Upper lobe of left lung (tissue), 6 donors: ENCODE data around the gene ADGRE1. TPM values are rescaled to one million over a fixed set of nuclear protein-coding genes. Genes with fewer than 3 reads are reported as not detected.

ENCODE experiments used
- ATAC-seq, 2 donors: fragments of 200-7000 bp; cut with Tn5 transposase; one replicate each; pipeline ENCODE4 v1.9.1; 2022; ENCODE audit warnings: mild to moderate bottlenecking in 2 of 2, moderate library complexity in 2 of 2; ENCODE audit not compliant: low FRiP score in 2 of 2
- DNase-seq, 2 donors: peaks; one replicate each; pipeline ENCODE4 v3.0.0-alpha.2; 2019 to 2020
- H3K27ac ChIP-seq, 4 donors: fragments of 200-600 bp; sonication (generic); one replicate each; pipeline ENCODE4 v1.5.1; 2016 to 2019
- H3K27me3 ChIP-seq, 4 donors: fragments of 200-600 bp; sonication (generic); one replicate each; pipeline ENCODE4 v1.5.1; 2017 to 2019
- H3K36me3 ChIP-seq, 4 donors: fragments of 200-600 bp; sonication (generic); one replicate each; pipeline ENCODE4 v1.5.1; 2016 to 2019
- H3K4me1 ChIP-seq, 4 donors: fragments of 200-600 bp; sonication (generic); one replicate each; pipeline ENCODE4 v1.5.1; 2018 to 2019
- H3K4me3 ChIP-seq, 4 donors: fragments of 200-600 bp; sonication (generic); one replicate each; pipeline ENCODE4 v1.5.1; 2017 to 2019; ENCODE audit warnings: mild to moderate bottlenecking in 2 of 4, moderate library complexity in 1 of 4
- H3K9me3 ChIP-seq, 4 donors: fragments of 200-600 bp; sonication (generic); one replicate each; pipeline ENCODE4 v1.5.1; 2018 to 2019
- CTCF ChIP-seq, 6 experiments: fragments of 450-650 bp in 4 of 6; fragments of 200-600 bp in 2 of 6; sonication (generic) in 2 of 6; IDR thresholded peaks; one replicate each; pipeline ENCODE4 v1.5.1; 2016 to 2019; ENCODE audit warnings: antibody characterized with exemption in 6 of 6
- EP300 ChIP-seq, 4 donors: sonication (generic); formaldehyde crosslinking; IDR thresholded peaks; one replicate each; pipeline ENCODE4 v1.5.1; 2017; ENCODE audit warnings: antibody characterized with exemption in 4 of 4, control low read depth in 2 of 4
- POLR2A ChIP-seq, 4 donors: fragments of 450-650 bp; IDR thresholded peaks; one replicate each; pipeline ENCODE4 v1.5.1; 2016 to 2017; ENCODE audit warnings: antibody characterized with exemption in 4 of 4, mild to moderate bottlenecking in 2 of 4
- POLR2AphosphoS5 ChIP-seq, 2 donors: sonication (generic); formaldehyde crosslinking; IDR thresholded peaks; one replicate each; pipeline ENCODE4 v1.5.1; 2017; ENCODE audit warnings: antibody characterized with exemption in 2 of 2
- WGBS, 2 donors: methylation state at CpG; one replicate each; pipeline ENCODE4 v1.1.5; 2017 to 2018; 5-methylcytosine and 5-hydroxymethylcytosine counted together
- total RNA-seq, 6 donors: library from RNA; depleted of rRNA in 4 of 6; stranded (reverse); fragments of >200 nt in 4 of 6; gene quantifications; one replicate each; pipeline versions ENCODE4 v1.1.0 to v1.2.1, GENCODE V29; 2016 to 2021
- donor health status: DM: no; HTN: no; CAD: no; lungs with moderate emphysema.
- donor health status: DM: no; HTN: yes; CAD: no; lungs with severe emphysema.

Gene ADGRE1
- total RNA-seq, 6 donors from 2014 or later: 0.79 to 7.3 (median 4.3) TPM

GRCh38 chr19:6971366-6971765 lies 84.0 kb downstream of the ADGRE1 start:
- DNase-seq: no peak
- Histone ChIP-seq H3K4me3 (no peak overlapping the region), H3K36me3 (no peaks in the 10 kb centered on the region), H3K4me1 (no peaks in the 10 kb centered on the region), H3K9me3 (no peaks in the 10 kb centered on the region), H3K27ac (no peak overlapping the region), H3K27me3 (no peaks in the 10 kb centered on the region)
- ATAC-seq: no peak
- WGBS, 2 donors: 91 to 100% methylated on average over 1 of the region's 1 CpG
- TF ChIP-seq POLR2AphosphoS5 (IDR thresholded peaks at IDR 0.05): no peak
- no peak for TF ChIP-seq EP300 (IDR thresholded peaks at IDR 0.05)
- no peak for TF ChIP-seq POLR2A (IDR thresholded peaks at IDR 0.05)
- TF ChIP-seq CTCF (IDR thresholded peaks at IDR 0.05): no peak

DNA sequence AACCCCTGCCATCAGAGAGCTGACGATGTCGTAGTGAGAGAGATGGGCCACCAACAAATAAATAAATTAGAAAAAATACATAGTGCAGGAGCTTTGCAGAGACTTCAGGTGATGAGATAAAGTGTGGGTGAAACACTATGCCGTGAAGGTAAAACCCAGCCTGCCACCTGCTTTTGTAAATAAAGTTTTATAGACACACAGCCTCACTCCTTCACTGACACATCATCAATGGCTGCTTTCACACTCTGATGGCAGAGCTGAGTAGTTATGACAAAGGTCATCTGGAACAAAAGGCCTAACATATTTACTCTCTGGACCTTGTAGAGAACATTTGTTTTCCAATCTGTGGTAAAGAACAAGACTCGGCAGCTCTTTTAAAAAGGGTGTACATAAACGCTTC lies 88.8 kb downstream of the ADGRE1 start:
- no peak for ATAC-seq
- DNase-seq: no peak
- Histone ChIP-seq H3K4me3 (no peak overlapping the region), H3K36me3 (no peaks in the 10 kb centered on the region), H3K27ac (no peak overlapping the region), H3K9me3 (peaks cover 0 to 14% (median 8%) of the 10 kb centered on the region in 4 donors), H3K4me1 (no peaks in the 10 kb centered on the region), H3K27me3 (no peaks in the 10 kb centered on the region)
- no peak for TF ChIP-seq POLR2A (IDR thresholded peaks at IDR 0.05)
- no peak for TF ChIP-seq EP300 (IDR thresholded peaks at IDR 0.05)
- no peak for TF ChIP-seq POLR2AphosphoS5 (IDR thresholded peaks at IDR 0.05)
- TF ChIP-seq CTCF (IDR thresholded peaks at IDR 0.05): no peak
- WGBS, 2 donors: 87 to 90% methylated on average over 5 of the region's 5 CpGs

DNA sequence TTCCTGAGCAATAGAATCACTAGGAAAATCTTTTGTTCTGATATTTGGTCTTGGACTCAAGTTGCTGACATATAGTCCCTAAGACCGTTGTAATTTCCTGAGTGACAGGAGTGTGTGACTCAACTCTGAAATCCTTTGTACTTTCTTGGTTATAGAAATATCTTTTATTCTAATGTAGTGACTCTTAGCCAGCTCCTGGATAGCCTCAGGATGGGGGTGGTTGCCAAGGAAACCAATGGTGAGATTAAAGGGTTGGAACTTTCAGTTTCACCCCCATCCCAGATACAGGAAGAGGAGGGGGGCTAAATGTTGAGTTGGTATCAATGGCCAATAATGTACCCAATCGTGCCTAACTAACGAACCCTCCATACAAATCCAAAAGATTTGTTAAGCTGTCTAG lies 92.0 kb downstream of the ADGRE1 start:
- 74 to 76% methylated on average over 3 of the region's 3 CpGs for WGBS, 2 donors
- Histone ChIP-seq H3K27ac (no peak overlapping the region), H3K4me3 (no peak overlapping the region), H3K36me3 (no peaks in the 10 kb centered on the region), H3K27me3 (no peaks in the 10 kb centered on the region), H3K4me1 (no peaks in the 10 kb centered on the region), H3K9me3 (peaks cover 0 to 22% (median 17%) of the 10 kb centered on the region in 4 donors)
- DNase-seq (no peak), ATAC-seq (no peak)
- TF ChIP-seq POLR2AphosphoS5 (IDR thresholded peaks at IDR 0.05) (no peak), EP300 (IDR thresholded peaks at IDR 0.05) (no peak), POLR2A (IDR thresholded peaks at IDR 0.05) (no peak), CTCF (IDR thresholded peaks at IDR 0.05) (no peak)

- H3K4me3 ChIP-seq: no peak overlapping the region
- no peaks in the 10 kb centered on the region for H3K27me3 ChIP-seq
- H3K9me3 ChIP-seq: peaks cover 0 to 24% (median 10%) of the 10 kb centered on the region in 4 donors
- H3K36me3 ChIP-seq: no peaks in the 10 kb centered on the region
- ATAC-seq (no peak), DNase-seq (no peak)
- TF ChIP-seq POLR2AphosphoS5 (IDR thresholded peaks at IDR 0.05) (no peak), CTCF (IDR thresholded peaks at IDR 0.05) (no peak)
- no peak overlapping the region for H3K27ac ChIP-seq
- H3K4me1 ChIP-seq: no peaks in the 10 kb centered on the region
Measured at GRCh38 chr19:6983448-6983847, 96.1 kb downstream of the ADGRE1 start.

- ATAC-seq: peak; percentile 61 to 71
- Histone ChIP-seq H3K36me3 (no peaks in the 10 kb centered on the region), H3K4me3 (no peak overlapping the region), H3K9me3 (peaks cover 0 to 24% (median 9%) of the 10 kb centered on the region in 4 donors), H3K27me3 (no peaks in the 10 kb centered on the region), H3K27ac (no peak overlapping the region), H3K4me1 (no peaks in the 10 kb centered on the region)
- DNase-seq: peak in 1 of 2 donors; percentile 22
- 43 to 54% methylated on average over 4 of the region's 4 CpGs for WGBS, 2 donors
- TF ChIP-seq EP300 (IDR thresholded peaks at IDR 0.05): no peak
Measured at GRCh38 chr19:6987850-6988249, 100.5 kb downstream of the ADGRE1 start.
